Stimulated activated CD8-positive, alpha-beta memory T cell treated with anti-CD3 and anti-CD28 coated beads, Interleukin-2, amount 100 ng/mL, for 48 hours (primary cell): ENCODE results near the gene RHEB.

ENCODE experiments used
- DNase-seq, 2 donors: peaks; one replicate each; pipeline ENCODE4 v3.0.0-alpha.2; 2020; ENCODE audit warnings: low read depth in 2 of 2

RHEB gene

DNA sequence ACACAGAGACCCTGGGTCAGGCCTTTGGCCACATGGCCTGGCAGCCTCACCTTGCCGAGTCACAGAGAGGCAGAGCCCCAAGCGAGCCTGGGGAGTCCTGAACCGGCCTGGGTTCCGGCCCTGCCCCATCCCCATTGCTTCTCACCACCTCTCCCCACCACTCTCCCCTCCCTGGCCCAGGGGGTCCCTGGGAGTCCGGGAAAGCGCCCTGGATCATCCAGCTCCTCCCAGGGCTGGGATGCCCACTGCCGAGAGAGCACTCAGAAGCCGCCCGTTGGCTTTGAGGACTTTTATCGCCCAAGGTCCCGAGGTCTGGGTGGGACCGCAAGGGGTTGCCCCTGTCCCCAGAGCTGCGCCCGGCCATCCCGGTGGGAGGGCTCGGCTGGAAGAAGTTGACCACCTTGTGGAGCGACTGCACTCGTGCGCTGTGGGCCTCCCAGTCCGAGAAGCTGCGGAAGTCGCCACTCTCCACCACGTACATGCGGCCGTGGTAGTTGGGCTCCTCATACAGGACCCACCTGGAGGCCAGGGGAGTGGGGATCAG lies 87.9 kb downstream of the RHEB start:
- DNase-seq: no peak

DNA sequence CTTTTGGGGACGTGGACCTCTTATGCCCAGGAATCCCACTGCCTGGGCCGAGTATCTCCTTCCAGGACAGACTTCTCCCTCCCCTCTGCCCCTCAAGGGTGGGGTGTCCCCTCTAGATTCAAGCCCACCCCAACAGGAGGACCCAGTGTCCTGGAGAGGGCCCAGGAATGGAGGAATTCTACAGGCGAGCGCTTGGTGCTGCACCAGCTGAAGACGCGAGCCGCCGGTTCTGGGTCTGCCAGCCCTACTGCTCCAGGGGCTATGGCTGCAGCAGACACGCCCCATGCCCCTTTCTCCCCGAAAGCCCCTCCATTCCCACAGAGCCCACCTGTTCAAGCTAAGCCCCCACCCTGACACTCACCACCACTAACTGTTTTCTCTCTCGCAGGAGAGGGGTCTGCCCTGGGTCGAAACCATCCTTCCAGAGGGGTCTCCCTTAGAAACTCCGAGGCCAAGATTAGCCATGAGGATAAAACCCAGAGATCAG lies 88.4 kb downstream of the RHEB start:
- DNase-seq: no peak

DNA sequence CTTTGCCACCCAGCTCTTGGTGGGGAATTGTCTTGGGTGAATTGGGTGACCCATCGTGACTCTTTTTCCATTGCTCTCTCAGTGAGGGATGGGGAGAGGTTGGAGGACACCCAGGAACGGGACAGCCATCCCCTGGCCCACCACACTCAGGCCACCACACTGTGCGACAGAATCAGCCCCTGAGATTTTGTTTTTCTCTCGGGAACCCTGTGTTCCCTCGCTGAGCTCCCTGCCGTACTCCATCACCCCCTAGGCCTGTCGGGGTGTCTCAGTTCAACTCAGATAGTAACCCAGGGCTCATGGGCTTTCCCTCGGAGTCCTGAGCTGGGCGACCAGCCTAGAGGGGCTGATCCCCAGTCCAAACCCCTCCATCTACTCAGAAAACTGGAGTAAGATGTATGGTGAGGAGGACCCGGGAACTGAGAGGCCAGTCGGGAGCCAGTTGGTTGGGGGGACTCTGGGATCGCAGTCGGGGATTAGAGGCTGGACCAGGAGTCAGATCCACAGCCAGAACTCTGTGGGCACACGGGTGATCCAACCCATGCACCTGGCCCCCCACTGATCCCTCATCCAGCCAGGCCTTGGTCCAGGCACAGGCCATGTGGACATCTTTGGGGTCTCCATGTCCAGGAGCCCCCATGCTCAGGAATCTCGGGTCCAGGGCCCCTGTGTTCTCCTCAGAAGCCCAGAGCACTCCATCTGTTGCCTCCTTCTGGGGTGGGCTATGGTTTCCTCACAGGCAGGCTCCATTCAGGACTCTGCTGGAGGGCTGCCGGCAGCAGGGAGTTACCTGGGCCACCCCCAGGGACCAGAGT lies 89.1 kb downstream of the RHEB start:
- DNase-seq: no peak

DNA sequence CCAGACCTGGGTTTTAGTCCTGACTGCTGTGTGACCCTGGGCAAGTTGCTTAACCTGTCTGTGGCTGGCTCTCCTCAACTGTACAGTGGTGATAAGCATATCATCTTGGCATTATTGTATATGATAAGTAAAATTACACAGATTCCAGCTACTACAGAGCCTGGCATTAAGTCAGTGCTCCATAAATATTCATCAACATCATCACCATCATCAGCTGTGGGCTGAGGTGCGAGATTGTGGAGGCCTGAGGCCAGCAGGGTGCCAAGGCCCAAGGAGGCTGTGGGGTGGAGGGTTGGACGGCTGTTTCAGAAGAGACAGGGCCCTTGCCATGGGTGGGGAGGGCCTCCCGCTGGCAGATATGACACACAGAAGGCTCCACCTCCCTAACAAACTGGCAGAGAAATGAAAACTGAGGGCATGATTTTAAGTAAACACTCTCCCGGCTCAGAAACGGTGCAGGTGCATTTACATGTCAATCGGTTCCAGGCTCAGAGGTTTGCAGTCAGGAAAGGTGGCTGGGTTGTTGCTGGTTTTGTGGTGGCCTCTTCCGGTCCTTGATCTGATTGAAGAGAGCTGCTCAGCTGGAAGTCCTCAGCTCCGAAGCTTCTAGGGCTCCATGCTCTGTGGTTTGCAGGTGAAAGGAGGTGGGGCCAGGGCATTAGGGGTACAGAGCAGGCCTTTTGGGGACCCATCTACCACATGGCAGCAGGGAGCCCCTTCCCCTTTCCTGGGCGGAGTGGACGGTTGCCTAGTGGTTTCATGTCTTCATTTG lies 89.9 kb downstream of the RHEB start:
- DNase-seq: no peak

DNA sequence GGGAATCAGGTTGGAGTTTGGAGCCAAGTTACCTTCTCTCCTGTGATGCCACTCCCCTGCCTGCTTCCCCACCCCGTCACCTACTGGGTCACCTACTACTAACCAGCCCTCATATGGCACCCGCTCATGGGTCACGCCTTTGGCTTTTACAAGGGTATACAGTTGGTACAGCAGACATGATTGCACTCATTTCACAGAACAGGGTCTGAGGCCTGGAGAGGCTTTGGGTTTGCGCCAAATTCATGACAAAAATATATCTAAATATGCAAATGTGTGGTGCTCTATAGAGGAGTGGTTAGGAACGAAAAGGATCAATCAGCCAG lies 90.5 kb downstream of the RHEB start:
- DNase-seq: no peak

DNA sequence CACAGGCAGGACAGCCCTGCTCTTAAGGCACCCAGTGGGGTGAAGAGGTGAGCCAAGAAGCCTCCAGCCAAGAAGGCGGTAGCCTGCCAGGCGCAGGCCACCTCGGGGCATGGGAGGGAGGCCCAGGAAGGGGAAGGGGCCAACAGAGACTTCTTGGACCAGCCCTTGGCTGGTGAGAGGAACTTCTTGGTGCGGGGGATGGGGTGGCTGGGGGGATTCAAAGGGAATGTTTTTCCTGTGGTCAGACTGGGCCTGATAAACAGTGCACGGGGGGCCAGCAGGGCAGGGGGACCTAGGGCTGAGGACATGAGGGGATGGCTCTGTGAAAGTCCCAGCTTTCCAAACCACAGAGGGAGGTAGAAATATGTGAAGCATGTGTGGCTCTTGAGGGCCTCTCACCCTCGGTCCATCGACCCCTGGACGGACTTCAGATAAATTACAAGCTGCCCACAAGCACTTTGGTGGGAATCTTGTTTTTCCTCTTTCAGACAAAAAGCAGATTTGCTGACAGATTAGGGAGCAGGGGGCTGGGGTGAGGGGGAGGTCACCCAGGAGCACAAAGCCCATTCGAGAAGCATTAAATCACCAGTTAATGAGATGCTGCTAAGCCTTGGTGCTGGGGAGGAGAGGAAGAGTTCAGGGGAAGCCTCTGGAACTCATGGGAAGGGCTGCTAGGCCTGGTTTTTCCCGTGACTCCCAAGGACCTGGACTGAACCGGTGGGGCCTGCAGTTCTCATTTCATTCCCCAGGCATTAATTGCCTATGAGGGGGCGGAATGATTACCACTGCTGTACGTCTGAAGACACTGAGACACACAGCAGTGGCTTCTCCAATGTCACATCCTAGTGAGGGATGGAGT lies 91.1 kb downstream of the RHEB start:
- DNase-seq: no peak

DNA sequence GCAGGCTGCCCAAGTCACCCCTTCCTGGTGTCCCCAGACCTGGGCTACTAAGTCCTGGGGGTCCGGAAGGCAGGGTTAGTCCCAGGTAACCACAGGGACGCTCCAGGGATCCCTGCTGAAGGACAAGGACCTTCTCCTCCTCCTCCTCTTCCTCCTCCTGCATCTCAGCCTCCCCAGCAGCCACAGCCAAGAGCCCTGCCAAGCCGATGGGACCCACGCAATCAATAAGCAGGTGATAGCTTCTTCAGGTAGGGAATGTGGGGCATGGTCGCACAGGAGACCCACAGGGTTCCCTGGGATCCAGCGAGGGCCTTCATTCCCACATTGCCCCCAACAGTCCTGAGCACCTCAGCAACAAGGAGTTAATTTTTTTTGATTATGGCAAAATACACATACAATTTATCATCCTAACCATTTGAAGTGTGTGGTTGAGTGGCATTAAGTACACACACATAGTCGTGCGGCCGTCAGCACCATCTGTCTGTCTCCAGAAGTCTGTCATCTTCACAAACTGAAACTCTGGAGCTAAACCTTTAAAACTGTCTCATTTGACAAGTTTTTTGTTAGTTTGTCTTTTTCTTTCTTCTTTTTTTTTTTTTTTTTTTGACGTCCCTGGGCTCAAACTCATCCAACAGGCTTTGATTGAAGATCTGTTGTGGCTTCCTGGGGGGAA lies 91.9 kb downstream of the RHEB start:
- DNase-seq: no peak

DNA sequence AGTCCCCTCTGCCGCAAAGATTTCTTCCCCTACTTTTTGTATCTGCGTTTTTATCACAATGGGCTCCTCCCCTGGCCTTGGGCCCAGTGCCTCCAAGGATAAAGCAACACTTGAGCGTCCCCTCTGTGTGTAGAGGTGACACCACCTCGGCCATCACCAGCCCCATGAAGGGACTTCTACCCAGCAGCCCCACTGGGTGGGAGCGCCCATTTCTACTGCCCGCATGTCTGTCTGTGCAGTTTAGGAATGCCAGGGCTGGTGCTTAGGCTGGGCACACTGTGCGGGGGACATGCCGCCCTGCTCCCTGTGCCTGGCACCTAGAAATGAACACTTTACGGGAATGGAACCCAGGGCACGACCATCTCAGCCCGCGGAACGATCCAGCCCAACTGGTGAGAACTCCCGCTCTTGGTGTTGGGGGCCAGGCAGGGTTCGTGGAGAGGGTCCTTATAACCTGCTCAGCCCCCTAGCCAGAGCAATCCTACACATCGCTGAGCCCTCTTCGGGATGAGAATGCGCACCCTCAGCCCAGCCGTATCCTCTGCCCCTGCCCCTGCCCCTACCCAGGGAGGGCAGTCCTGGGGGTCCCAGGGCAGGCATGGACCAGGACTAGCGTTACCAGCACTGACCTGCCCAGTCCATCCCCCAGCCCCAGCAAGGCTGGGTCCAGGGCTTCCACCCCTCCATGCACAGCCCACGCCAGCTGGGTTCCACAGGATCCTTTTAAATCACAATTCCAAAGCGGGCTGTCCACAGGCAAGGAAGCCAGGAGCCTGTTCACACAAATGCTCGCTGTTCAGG lies 92.6 kb downstream of the RHEB start:
- DNase-seq: no peak

DNA sequence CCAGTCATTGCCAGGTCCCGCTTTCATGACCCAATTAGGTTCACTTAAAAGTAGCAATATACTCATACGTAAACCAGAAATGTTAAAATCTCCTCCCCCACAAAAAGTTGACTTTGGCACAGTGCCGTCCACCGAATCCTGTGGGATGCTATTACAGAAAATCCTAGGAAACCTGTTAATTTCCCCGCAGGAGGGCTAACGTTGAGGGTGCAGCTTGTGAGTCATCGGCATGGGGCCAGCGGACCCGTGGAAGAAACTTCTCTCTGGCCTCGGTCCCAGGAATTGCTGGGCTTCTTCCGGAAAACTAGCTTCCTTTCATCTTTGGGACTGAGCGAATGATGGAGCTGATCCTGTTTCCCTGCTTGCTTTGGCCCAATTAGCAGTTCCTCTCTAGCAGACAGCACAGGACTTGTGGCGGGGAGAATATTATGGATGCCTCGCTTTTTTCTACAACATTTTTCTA lies 93.2 kb downstream of the RHEB start:
- no peak for DNase-seq

DNA sequence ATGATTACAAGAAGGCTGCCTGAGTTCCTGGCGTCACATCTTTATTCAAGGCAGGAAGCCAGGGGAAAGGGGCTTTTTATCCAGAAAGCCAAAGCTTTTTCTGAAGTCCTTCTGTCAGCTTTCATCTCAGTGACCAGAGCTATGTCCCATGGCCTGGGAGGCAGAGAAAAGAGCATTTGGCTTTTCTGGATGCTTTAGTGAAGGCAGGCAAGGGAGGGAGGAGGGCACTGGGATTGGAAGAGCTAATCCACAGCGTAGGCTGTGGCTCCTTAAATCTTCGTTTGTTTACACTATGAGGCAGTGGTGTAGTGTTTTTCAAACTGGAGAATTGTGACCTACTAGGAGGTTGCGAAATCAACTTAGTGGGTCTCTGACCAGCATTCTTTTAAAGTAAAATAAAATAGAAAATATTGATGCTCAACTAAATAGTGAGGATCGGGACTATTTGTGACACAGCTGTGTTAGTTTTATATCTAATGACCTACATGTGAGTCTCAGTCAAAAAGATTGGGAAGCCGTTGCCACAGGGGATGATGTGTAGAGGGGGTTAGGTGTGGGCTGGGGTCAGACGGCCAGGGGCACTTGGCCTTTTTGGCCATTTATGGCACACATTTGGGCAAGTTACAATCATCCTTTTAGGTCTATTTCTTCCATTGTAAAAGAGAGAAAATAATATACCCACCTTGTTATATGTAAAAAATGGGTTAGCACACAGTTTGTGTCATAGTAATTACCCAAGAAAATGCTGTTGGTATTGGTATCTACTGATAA lies 93.8 kb downstream of the RHEB start:
- DNase-seq: no peak

DNA sequence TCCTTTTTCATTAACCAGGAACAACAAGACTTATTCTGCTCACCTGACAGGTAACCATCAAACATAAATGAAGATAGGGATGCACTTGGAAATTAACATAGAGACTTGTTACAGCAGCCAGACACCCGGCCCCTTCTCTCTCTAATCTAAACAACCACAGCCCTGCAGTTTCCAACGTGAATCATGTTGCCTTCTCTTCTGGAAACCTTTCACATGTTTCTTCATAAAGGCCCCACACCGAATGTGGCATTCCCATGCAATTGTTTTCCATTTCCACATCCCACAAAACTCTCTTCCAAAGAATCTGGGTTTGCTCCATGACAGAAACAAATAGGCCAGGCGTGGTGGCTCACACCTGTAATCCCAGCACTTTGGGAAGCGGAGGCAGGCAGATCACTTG lies 94.9 kb downstream of the RHEB start:
- no peak for DNase-seq

DNA sequence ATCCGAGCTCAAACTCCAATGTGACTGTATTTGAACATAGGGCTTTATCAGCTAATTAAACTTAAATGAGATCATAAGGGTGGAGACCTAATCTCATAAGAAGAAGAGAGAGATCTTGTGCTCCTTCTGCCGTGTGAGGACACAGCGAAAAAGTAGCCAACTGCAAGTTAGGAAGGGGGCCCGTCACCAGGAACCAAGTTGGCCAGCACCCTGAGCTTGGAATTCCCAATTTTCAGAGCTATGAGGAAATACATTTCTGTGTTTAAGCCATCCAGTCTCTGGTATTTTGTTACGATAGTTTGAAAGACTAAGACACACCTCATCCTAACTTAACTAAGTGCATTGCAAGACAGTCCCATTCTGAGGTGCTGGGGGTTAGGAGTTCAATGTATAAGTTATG lies 95.8 kb downstream of the RHEB start:
- no peak for DNase-seq

DNA sequence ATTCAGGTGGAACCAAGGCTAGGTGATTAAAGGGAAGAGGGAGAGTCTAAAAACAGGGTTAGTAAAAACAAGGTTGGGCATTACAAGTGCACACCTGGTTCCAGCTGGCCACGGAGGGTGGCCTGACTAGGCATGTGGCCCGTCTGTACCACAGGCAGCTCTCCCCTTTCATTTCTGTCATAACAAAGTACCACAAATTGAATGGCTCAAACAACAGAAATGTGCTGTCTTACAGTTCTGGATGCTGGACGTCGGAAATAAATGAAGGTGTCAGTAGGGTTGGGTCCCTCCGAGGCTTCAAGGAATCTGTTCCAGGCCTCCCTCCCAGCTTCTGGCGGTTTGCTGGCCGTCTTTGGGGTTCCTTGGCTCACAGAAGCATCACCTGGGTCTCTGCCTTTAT lies 96.5 kb downstream of the RHEB start:
- DNase-seq: no peak

DNA sequence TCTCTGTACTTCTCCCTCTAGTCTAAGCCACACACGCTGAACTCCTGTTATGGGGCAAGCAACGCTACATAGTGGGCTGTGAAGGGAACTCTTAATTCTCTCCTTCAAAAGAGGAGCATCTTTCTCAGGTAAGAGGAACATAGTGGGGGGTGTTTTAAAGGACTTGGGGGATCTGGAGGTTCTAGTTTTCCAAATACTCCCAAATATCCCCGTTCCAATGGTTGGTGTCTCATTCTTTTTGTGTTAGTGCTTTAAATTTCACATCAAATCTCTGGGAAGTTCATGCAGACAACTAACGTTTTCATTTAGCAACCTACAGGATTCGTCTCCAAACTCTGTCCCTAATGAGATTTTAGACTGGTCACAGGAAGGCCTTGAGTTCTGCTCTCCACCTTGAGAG lies 97.5 kb downstream of the RHEB start:
- DNase-seq: no peak

DNA sequence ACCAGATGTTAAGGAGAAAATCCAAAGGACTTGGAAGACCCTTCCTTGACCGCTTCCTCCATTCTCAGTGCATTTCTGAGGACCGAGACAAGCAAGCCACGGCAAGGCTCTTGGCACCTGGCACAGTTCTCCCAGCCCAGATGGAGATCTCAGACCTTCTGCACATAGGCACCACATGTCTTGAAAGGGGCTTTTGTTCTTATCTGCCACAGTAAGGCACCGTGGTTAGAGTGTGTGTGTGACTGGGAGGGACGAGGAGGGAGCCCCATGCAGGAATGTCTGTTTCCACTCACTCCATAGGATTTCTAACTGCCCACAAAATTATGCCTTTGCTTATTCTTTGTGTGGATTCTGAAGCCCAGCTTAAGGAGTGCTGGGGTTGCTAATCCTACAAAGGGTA lies 99.6 kb downstream of the RHEB start:
- DNase-seq: no peak

DNA sequence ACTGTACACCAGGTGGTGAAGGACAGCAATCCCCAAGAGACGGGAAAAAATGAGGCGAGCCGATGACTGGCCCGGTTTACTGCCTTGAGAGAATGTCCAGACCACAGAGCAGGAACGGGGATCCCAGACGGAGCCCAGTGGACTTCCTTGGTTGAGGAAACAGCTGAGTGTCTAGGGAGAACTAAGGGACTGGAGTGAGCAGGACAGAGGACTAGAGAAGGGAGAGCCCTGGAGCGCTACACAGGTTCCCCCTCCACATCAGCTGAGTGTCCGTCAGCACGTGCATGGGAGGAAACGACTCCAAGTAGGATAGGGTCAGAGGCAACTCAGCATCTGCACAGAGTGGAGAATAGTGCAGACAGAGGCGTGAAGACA lies 102.8 kb downstream of the RHEB start:
- no peak for DNase-seq

DNA sequence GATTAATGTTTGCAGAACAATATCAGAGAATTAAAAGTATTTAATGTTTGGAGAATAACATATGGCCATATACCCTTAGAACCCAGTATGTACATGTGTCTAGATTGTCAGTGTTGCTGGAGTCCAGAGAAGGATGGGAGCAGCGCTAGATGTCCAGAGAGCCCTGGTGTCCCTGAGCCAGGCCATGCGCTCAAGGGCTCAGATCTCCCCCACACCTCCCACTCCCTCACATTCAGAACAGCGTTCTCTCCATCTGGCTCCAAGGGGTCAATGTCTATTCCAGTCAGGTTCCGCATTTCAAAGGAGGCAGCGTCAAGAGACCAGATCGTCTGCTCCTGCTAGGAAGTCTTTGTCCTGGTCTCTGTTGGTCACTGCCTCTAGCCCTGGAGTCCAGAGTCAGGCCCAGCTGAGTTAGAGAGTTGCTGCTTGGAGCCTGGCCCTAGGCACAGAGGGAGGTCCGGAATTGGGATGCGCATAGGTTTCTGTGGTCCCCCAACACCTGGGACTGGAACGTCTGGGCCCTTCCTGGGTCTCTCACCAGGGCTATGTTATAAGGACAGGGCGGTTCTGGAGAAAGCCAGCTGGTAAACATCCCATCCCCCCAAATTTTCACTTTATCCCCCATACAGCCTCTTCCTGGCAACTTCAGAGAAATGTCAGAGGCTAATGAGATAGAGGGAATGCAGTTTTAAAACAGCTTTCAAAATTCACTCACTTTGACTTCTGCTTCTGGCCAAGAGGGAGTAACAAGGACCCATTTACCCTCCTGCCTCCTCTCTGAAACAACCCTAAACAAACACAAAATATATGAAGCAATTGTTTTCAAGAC lies 103.4 kb downstream of the RHEB start:
- DNase-seq: no peak
